ENCODE results near the gene NFKBIA. TPM values are rescaled to one million over a fixed set of nuclear protein-coding genes. Genes with fewer than 3 reads are reported as not detected.
"Not testable (repeated sequence)": the region's sequence is repeated elsewhere in the genome, so short reads cannot be mapped to it uniquely, and the experiment has no call there.

Gene NFKBIA
- total RNA-seq, 1 donor from 2014 or later = 316 TPM

- DNase-seq (ENCODE audit: extremely low read depth, low read depth, low spot score) = no peak
Observed at GRCh38 chr14:35409595-35409994, 5.0 kb upstream of the NFKBIA start.

- no peak for DNase-seq (ENCODE audit: extremely low read depth, low read depth, low spot score)
Observed at GRCh38 chr14:35408026-35408425, 3.5 kb upstream of the NFKBIA start.

- DNase-seq (ENCODE audit: extremely low read depth, low read depth, low spot score) = no peak
Observed at GRCh38 chr14:35407306-35407630, 2.7 kb upstream of the NFKBIA start.

- DNase-seq (ENCODE audit: extremely low read depth, low read depth, low spot score) = no peak
Observed at GRCh38 chr14:35406506-35407305, 2.2 kb upstream of the NFKBIA start.

- DNase-seq (ENCODE audit: extremely low read depth, low read depth, low spot score) = no peak
Observed at GRCh38 chr14:35406090-35406489, 1.5 kb upstream of the NFKBIA start.

GRCh38 chr14:35405304-35405996, 901 bp upstream of the NFKBIA start:
- DNase-seq (ENCODE audit: extremely low read depth, low read depth, low spot score) = no peak

GRCh38 chr14:35403603-35404448, 723 bp downstream of the NFKBIA start:
- DNase-seq (ENCODE audit: extremely low read depth, low read depth, low spot score) = no peak

GRCh38 chr14:35403114-35403602, 1.4 kb downstream of the NFKBIA start:
- no peak for DNase-seq (ENCODE audit: extremely low read depth, low read depth, low spot score)

GRCh38 chr14:35402323-35403113, 2.0 kb downstream of the NFKBIA start:
- DNase-seq (ENCODE audit: extremely low read depth, low read depth, low spot score) = no peak

- DNase-seq (ENCODE audit: extremely low read depth, low read depth, low spot score) = no peak
Observed at GRCh38 chr14:35401422-35402265, 2.9 kb downstream of the NFKBIA start.

GRCh38 chr14:35400648-35401421, 3.7 kb downstream of the NFKBIA start:
- DNase-seq (ENCODE audit: extremely low read depth, low read depth, low spot score) = no peak

GRCh38 chr14:35399083-35399937, 5.2 kb downstream of the NFKBIA start:
- no peak for DNase-seq (ENCODE audit: extremely low read depth, low read depth, low spot score)

- no peak for DNase-seq (ENCODE audit: extremely low read depth, low read depth, low spot score)
Observed at GRCh38 chr14:35398071-35398584, 6.4 kb downstream of the NFKBIA start.

- not testable (repeated sequence) for DNase-seq (ENCODE audit: extremely low read depth, low read depth, low spot score)
Observed at GRCh38 chr14:35396610-35397009, 7.9 kb downstream of the NFKBIA start.

GRCh38 chr14:35395283-35395682, 9.3 kb downstream of the NFKBIA start:
- DNase-seq (ENCODE audit: extremely low read depth, low read depth, low spot score) = no peak

GRCh38 chr14:35394326-35395013, 10.1 kb downstream of the NFKBIA start:
- DNase-seq (ENCODE audit: extremely low read depth, low read depth, low spot score) = no peak

- no peak for DNase-seq (ENCODE audit: extremely low read depth, low read depth, low spot score)
Observed at GRCh38 chr14:35393826-35394225, 10.7 kb downstream of the NFKBIA start.

Measured in glomerular endothelial cell (primary cell).